ENCODE measurements around the gene CDK5RAP3. TPM values are rescaled to one million over a fixed set of nuclear protein-coding genes. Genes with fewer than 3 reads are reported as not detected.
A peak's percentile ranks its signal among the peaks of the same experiment; 100 is the strongest.

The CDK5RAP3 gene
- total and polyA plus RNA-seq, 5 donors: 54.3 to 66.8 (median 64.9) TPM

DNA sequence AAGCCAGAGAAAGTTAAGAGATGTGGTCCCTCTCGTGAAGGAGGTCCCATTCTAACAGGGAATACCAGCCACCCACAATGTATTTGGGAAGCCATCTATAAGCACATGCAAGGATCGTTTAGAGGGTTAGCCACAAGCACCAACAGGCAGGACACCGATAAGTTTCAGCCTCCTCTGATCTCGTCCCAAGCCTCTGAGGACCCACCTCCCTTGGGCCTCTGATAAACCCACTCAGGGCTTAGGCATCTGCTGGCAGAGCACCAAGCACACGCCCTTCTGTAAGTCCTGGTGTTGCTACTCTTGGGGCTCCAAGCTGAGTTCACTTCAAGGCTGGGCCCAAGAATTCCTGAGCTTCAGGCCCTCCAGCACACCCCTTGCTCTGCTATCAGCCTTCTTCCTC is 35.0 kb upstream of the CDK5RAP3 start:
- intact Hi-C loops (cut with DNase I): no loop called here
- H3K4me3 ChIP-seq (ENCODE audit: low read length): no peak overlapping the region
- no peaks in the 10 kb centered on the region for H3K9me3 ChIP-seq (ENCODE audit: control insufficient read depth, low read length)
- no peaks in the 10 kb centered on the region for H3K27me3 ChIP-seq (ENCODE audit: control insufficient read depth, insufficient read depth)
- H3K27ac ChIP-seq (ENCODE audit: low read length): no peak overlapping the region
- peaks cover 4% of the 10 kb centered on the region for H3K4me1 ChIP-seq (ENCODE audit: control insufficient read depth, insufficient read depth, low read length)
- no peak for DNase-seq
- WGBS: 61% methylated on average over 5 of the region's 5 CpGs
- ATAC-seq: no peak

DNA sequence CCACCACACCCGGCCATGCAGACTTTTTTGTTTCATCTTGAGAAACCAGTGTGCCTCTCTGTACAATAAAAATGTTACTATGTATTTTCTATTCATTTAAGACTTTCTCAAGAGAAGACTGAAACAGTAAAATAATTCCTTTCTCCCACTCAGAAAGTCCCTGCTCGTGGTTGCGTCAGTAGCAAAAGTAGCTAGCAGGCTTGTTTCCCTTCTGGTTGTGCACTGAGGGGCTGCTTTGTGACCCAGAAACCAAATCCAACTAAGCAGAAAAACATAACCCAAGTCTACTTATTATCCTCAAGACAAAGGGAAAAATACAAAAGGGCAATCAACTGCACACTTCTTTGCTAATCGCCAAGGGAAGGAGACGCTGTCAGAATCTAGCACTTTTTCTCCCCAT is 33.0 kb upstream of the CDK5RAP3 start:
- no peak for ATAC-seq
- no peak overlapping the region for H3K27ac ChIP-seq (ENCODE audit: low read length)

DNA sequence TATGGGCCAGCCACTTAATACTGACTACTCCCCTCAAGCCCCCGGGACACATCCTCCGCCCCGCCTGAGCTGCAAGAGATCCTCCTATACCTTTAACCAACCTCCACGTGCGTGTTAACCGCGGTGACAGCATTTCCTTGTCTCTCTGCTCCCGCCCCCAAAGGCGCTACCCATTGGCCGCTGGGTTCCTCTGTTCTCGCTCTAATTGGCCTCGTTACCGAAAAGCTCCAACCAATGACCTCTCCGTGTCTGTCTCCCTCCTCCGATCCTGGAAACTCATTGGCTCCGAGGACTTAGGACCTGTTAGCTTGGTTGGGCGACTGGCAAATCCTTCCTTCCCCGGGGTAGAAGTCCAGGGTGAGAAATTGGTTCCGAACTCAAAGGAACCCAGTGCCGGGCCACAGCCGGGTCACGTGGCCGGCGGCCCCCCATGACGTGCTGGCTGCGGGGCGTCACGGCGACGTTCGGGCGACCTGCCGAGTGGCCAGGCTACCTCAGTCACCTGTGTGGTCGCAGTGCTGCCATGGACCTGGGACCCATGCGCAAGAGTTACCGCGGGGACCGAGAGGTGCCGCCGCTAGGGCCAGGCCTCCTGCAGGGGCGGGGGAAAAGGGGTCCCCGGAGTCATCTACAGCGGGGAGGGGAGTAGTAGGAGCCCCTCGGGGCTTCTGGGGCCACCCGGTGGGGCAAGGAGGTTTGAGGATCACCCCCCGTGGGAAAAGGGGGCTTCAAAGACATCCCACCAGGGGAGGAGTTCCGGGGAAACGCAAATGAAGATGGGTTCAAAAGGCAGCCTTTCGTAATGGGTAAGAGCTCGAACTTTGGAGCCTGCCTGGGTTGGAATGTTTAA is 29.4 kb upstream of the CDK5RAP3 start, which contains the start of gene PNPO:
Gene PNPO, plus strand, starts transcription at position 326 of the 850 bp plus-strand sequence. Its CDS starts 105 bp downstream, at position 431.
- peaks cover 3% of the 10 kb centered on the region for H3K4me1 ChIP-seq (ENCODE audit: control insufficient read depth, insufficient read depth, low read length)
- peak; percentile 98 for ATAC-seq
- H3K27ac ChIP-seq (ENCODE audit: low read length): peak within 1 kb of the TSS; percentile 8
- no peaks in the 10 kb centered on the region for H3K27me3 ChIP-seq (ENCODE audit: control insufficient read depth, insufficient read depth)
- peak within 1 kb of the TSS; percentile 47 for H3K4me3 ChIP-seq (ENCODE audit: low read length)
- intact Hi-C loops (cut with DNase I): loop anchor here in 2 of 4 donors (10.0 kb wide), 2 partner anchors 47 to 97 kb away; partner anchors contain the start of genes SCRN2 (in 1 of the 2) and SP2 (in 1 of the 2)
- DNase-seq: peak; percentile 94 to 96 (median 95)
- WGBS: 1% methylated on average over 50 of the region's 50 CpGs
- no peaks in the 10 kb centered on the region for H3K9me3 ChIP-seq (ENCODE audit: control insufficient read depth, low read length)

More for the DNA sequence above, 33.0 kb upstream of the CDK5RAP3 start:
- 90% methylated on average over 5 of the region's 5 CpGs for WGBS
- no peak for DNase-seq
- Histone ChIP-seq H3K27me3 (ENCODE audit: control insufficient read depth, insufficient read depth) (no peaks in the 10 kb centered on the region), H3K9me3 (ENCODE audit: control insufficient read depth, low read length) (no peaks in the 10 kb centered on the region), H3K4me3 (ENCODE audit: low read length) (no peak overlapping the region), H3K4me1 (ENCODE audit: control insufficient read depth, insufficient read depth, low read length) (peaks cover 7% of the 10 kb centered on the region)
- intact Hi-C loops (cut with DNase I): no loop called here

DNA sequence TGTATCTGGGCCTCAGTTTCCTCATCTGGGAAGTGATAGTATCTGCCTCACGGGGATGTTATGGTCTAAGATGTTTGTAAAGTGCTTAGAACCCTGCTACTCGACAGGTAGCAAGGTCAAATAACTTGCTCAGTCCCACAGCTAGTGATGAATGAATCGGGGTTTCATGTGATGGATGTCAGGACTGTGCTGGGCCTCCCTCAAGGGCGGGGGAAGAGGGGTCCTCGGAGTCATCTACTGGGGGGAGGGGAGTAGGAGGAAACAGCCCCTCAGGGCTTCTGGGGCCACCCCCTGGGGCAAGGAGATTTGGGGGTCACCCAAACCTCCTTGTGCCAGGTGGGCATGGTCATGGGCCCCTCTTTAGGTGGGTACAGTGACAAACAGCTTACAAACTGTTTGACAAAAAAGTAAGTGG is 28.8 kb upstream of the CDK5RAP3 start:
- Histone ChIP-seq H3K27me3 (ENCODE audit: control insufficient read depth, insufficient read depth) (no peaks in the 10 kb centered on the region), H3K27ac (ENCODE audit: low read length) (peak overlapping the region; percentile 6), H3K4me3 (ENCODE audit: low read length) (peak overlapping the region; percentile 47), H3K4me1 (ENCODE audit: control insufficient read depth, insufficient read depth, low read length) (peaks cover 3% of the 10 kb centered on the region), H3K9me3 (ENCODE audit: control insufficient read depth, low read length) (no peaks in the 10 kb centered on the region)
- WGBS: 15% methylated on average over 5 of the region's 5 CpGs
- intact Hi-C loops (cut with DNase I): loop anchor here in 2 of 4 donors (10.0 kb wide), 2 partner anchors 47 to 97 kb away; partner anchors contain the start of genes SCRN2 (in 1 of the 2) and SP2 (in 1 of the 2)
- DNase-seq (no peak), ATAC-seq (no peak)

DNA sequence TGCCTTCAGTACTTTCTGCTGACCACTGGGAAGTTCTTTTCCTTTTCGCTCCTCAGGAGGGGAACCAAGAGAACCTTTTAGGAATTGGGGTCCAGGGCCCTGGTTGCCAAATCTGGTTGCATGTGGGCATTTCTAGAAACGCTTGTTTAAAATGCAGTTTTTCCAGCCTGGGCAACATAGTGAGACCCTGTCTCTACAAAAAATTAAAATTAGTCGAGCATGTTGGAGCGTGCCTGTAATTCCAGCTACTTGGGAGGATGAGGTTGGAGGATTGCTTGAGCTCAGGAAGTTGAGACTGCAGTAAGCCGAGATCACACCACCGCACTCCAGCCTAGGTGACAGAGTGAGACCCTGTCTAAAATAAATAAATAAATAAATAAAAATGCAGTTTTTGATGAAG is 28.3 kb upstream of the CDK5RAP3 start:
- Histone ChIP-seq H3K27me3 (ENCODE audit: control insufficient read depth, insufficient read depth) (no peaks in the 10 kb centered on the region), H3K27ac (ENCODE audit: low read length) (no peak overlapping the region), H3K9me3 (ENCODE audit: control insufficient read depth, low read length) (no peaks in the 10 kb centered on the region), H3K4me3 (ENCODE audit: low read length) (peak overlapping the region; percentile 47), H3K4me1 (ENCODE audit: control insufficient read depth, insufficient read depth, low read length) (peaks cover 3% of the 10 kb centered on the region)
- DNase-seq (no peak), ATAC-seq (no peak)
- intact Hi-C loops (cut with DNase I): loop anchor here in 2 of 4 donors (10.0 kb wide), 2 partner anchors 48 to 98 kb away; partner anchors contain the start of genes SCRN2 (in 1 of the 2) and SP2 (in 1 of the 2)
- whole genome bisulfite sequencing: 76% methylated on average over 6 of the region's 6 CpGs

DNA sequence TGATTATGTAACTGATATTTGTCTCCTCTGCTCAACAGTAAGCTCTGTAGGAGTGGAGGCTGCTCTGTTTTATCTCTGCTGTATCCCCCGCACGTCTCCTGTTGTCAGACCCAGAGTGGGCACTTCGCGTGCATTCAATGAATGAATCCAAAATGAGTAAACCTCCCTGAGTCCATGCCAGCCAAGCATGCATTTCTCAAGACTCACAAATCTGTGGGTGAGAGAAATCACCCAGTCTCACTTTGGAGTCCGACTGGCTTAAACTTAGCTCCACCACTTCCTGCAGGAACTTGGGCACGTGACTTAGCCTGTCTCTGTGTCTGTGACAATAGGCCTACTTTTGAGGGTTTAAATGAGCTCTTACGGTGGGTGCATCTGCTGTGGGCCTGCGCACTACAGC is 25.8 kb upstream of the CDK5RAP3 start:
- Histone ChIP-seq H3K27me3 (ENCODE audit: control insufficient read depth, insufficient read depth) (no peaks in the 10 kb centered on the region), H3K4me1 (ENCODE audit: control insufficient read depth, insufficient read depth, low read length) (peaks cover 6% of the 10 kb centered on the region), H3K27ac (ENCODE audit: low read length) (no peak overlapping the region), H3K9me3 (ENCODE audit: control insufficient read depth, low read length) (no peaks in the 10 kb centered on the region), H3K4me3 (ENCODE audit: low read length) (no peak overlapping the region)
- ATAC-seq: no peak
- no peak for DNase-seq
- 74% methylated on average over 8 of the region's 8 CpGs for WGBS
- intact Hi-C loops (cut with DNase I): loop anchor here in 3 of 4 donors (5.0 to 10.0 kb wide), 3 partner anchors 48 to 100 kb away; partner anchors contain the start of genes SP2 (in 3 of the 3) and SCRN2 (in 1 of the 3)

DNA sequence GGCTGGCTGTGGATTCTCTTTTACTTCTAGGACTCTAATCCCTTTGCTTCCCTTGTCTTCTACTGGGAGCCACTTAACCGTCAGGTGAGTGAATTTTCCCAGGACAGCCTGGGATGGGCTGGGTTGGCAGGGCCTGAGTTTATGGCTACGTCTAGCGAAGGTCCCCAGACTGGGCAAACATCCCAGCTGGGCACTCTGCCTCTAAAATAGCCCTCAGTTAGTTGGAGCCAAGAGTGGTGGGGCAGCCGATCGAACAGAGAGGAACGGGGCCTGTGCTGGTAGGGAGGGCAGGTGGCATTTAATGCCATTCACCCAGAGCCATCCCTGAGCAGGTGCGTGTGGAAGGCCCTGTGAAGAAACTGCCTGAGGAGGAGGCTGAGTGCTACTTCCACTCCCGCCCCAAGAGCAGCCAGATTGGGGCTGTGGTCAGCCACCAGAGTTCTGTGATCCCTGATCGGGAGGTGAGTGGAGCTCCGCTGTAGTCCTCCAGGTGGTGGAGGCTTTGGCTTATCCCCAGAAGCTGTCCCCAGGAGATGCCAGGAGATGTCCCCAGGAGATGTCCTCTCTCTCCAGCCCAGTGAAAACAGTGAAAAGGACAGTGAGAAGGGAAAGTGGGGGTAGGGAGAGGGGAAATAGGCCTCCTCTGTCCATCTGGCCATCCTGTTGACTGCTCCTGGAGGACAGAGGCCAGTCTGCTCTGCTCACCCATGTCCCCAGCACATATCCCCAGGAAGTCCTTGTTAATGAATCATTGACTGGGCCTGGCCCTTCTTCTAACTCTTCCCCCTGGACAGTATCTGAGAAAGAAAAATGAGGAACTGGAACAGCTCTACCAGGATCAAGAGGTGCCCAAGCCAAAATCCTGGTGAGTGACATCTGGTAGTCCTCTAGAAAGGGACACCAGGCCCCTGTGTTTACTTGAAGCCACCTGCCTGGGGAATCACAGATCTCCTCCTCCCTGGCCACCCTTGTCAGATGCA is 25.1 kb upstream of the CDK5RAP3 start:
- 78% methylated on average over 10 of the region's 10 CpGs for WGBS
- Histone ChIP-seq H3K9me3 (ENCODE audit: control insufficient read depth, low read length) (no peaks in the 10 kb centered on the region), H3K27me3 (ENCODE audit: control insufficient read depth, insufficient read depth) (no peaks in the 10 kb centered on the region), H3K27ac (ENCODE audit: low read length) (peak overlapping the region; percentile 10), H3K4me1 (ENCODE audit: control insufficient read depth, insufficient read depth, low read length) (peaks cover 6% of the 10 kb centered on the region), H3K4me3 (ENCODE audit: low read length) (no peak overlapping the region)
- peak in 1 of 3 donors; percentile 58 for DNase-seq
- intact Hi-C loops (cut with DNase I): loop anchor here in 3 of 4 donors (5.0 to 10.0 kb wide), 3 partner anchors 49 to 101 kb away; partner anchors contain the start of genes SP2 (in 3 of the 3) and SCRN2 (in 1 of the 3)
- ATAC-seq: no peak

DNA sequence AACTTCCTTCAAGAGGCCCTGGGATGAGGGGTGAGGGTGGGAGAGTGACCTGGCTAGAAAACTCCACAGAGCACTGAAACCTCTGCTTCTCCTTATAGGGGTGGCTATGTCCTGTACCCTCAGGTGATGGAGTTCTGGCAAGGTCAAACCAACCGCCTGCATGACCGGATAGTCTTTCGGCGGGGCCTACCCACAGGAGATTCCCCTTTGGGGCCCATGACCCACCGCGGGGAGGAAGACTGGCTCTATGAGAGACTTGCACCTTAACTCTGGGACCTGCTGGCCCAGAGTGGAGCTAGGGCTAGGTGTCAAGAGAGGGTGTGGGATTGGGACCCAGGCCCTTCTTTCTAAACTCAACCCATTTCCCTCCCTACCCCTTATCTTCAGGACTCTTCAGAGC is 24.4 kb upstream of the CDK5RAP3 start:
- Histone ChIP-seq H3K9me3 (ENCODE audit: control insufficient read depth, low read length) (no peaks in the 10 kb centered on the region), H3K4me3 (ENCODE audit: low read length) (no peak overlapping the region), H3K27ac (ENCODE audit: low read length) (peak overlapping the region; percentile 2), H3K27me3 (ENCODE audit: control insufficient read depth, insufficient read depth) (no peaks in the 10 kb centered on the region), H3K4me1 (ENCODE audit: control insufficient read depth, insufficient read depth, low read length) (peaks cover 6% of the 10 kb centered on the region)
- ATAC-seq (no peak), DNase-seq (no peak)
- intact Hi-C loops (cut with DNase I): loop anchor here in 3 of 4 donors (5.0 to 10.0 kb wide), 3 partner anchors 49 to 102 kb away; partner anchors contain the start of genes SP2 (in 3 of the 3) and SCRN2 (in 1 of the 3)
- WGBS: 88% methylated on average over 6 of the region's 6 CpGs

DNA sequence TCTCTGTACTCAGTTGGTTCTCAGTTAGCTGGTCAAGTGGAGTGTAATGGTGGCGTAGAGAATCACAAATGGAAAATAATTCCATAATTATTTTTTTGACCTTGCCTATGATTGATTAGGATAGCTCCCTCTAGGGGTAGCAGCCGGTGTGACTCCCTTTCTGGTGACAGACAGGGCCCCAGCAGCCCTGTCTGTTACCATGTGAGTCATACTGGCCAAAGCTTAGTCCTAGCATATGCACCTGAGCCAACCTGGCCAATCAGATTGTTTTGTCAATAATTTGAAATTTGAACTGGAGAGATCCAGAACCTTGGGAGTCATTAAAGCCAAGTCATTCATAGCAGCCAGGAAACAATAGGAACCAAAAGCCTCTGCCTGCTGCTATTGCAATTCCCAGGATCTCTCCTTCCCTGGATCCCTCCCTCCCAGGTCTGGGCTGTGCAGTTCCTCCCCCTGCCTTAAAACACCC is 23.9 kb upstream of the CDK5RAP3 start:
- H3K4me3 ChIP-seq (ENCODE audit: low read length): no peak overlapping the region
- peaks cover 6% of the 10 kb centered on the region for H3K4me1 ChIP-seq (ENCODE audit: control insufficient read depth, insufficient read depth, low read length)

DNA sequence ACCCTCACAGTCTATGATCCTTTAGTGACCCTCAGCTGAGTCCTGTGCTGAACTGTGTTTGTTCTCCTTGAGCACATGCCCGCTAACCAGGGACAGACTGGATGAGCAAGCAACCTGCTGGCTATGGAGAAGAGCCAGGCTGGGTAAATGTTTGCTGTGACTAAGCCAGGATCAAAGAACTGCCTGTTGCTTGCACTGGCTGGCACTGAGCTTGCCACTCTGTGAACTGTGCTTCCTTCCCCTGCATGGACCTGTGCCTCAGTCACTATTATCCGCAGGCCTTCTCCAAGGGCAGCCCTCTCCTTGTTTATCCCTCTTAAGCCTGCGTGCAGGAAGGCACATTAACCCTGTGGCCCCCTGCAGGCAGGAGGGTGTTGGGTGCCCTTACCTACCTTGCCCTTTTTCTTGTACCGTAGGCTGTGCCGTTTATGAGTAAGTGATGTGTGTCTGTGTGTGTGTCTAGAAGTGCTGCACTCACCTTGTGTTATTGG is 22.2 kb upstream of the CDK5RAP3 start:
- no peak for DNase-seq
- Histone ChIP-seq H3K27ac (ENCODE audit: low read length) (peak overlapping the region; percentile 43), H3K4me3 (ENCODE audit: low read length) (no peak overlapping the region), H3K9me3 (ENCODE audit: control insufficient read depth, low read length) (no peaks in the 10 kb centered on the region), H3K27me3 (ENCODE audit: control insufficient read depth, insufficient read depth) (no peaks in the 10 kb centered on the region), H3K4me1 (ENCODE audit: control insufficient read depth, insufficient read depth, low read length) (peaks cover 3% of the 10 kb centered on the region)
- intact Hi-C loops (cut with DNase I): loop anchor here in 3 of 4 donors (5.0 to 10.0 kb wide), 3 partner anchors 51 to 104 kb away; partner anchors contain the start of genes SP2 (in 3 of the 3) and SCRN2 (in 1 of the 3)
- ATAC-seq: peak; percentile 3 to 10
- WGBS: 40% methylated on average over 5 of the region's 5 CpGs

More for the DNA sequence above, 23.9 kb upstream of the CDK5RAP3 start:
- Histone ChIP-seq H3K27ac (ENCODE audit: low read length) (no peak overlapping the region), H3K9me3 (ENCODE audit: control insufficient read depth, low read length) (no peaks in the 10 kb centered on the region), H3K27me3 (ENCODE audit: control insufficient read depth, insufficient read depth) (no peaks in the 10 kb centered on the region)
- DNase-seq (peak; percentile 68 to 90 (median 83)), ATAC-seq (peak; percentile 42 to 55)
- WGBS: 22% methylated on average over 2 of the region's 2 CpGs
- intact Hi-C loops (cut with DNase I): loop anchor here in 3 of 4 donors (5.0 to 10.0 kb wide), 3 partner anchors 50 to 102 kb away; partner anchors contain the start of genes SP2 (in 3 of the 3) and SCRN2 (in 1 of the 3)

All from right cardiac atrium (tissue), 5 donors.